ENCODE data around the gene MSI2. TPM values are rescaled to one million over a fixed set of nuclear protein-coding genes. Genes with fewer than 3 reads are reported as not detected.

The MSI2 gene
- total and polyA plus RNA-seq, 4 donors = 9.4 to 64.0 (median 30.4) TPM

- Histone ChIP-seq H3K9ac (ENCODE audit: insufficient read depth in 1 of 2, low read length in 2 of 2) (peak overlapping the region in 1 of 2 donors; percentile 61), H3K4me1 (ENCODE audit: control insufficient read depth in 5 of 5, insufficient read depth in 5 of 5, low read length in 5 of 5) (peaks cover 0 to 39% (median 14%) of the 10 kb centered on the region in 5 donors), H3K27me3 (ENCODE audit: control insufficient read depth in 3 of 3, insufficient read depth in 3 of 3, low read length in 2 of 3) (no peaks in the 10 kb centered on the region), H3K27ac (ENCODE audit: low read depth in 1 of 2, low read length in 1 of 2) (no peak overlapping the region), H3K9me3 (ENCODE audit: control insufficient read depth in 4 of 4, insufficient read depth in 3 of 4, low read length in 3 of 4) (no peaks in the 10 kb centered on the region), H3K36me3 (ENCODE audit: control insufficient read depth in 4 of 4, insufficient read depth in 4 of 4, low read length in 4 of 4) (no peaks in the 10 kb centered on the region), H3K4me3 (no peak overlapping the region)
- ATAC-seq (ENCODE audit: insufficient read depth, low FRiP score) (peak; percentile 61), DNase-seq (peak; percentile 82 to 95 (median 94))
- 33 to 43% methylated on average over 17 of the region's 17 CpGs for WGBS, 2 donors
- TF ChIP-seq CTCF (IDR thresholded peaks at IDR 0.05; ENCODE audit: control extremely low read depth, extremely low read depth) = no peak
Observed at GRCh38 chr17:57577751-57578607, 321.7 kb downstream of the MSI2 start.

- TF ChIP-seq CTCF (IDR thresholded peaks at IDR 0.05; ENCODE audit: control extremely low read depth, extremely low read depth) = no peak
- 63 to 77% methylated on average over 5 of the region's 5 CpGs for WGBS, 2 donors
- ATAC-seq (ENCODE audit: insufficient read depth, low FRiP score) = no peak
- Histone ChIP-seq H3K4me1 (ENCODE audit: control insufficient read depth in 5 of 5, insufficient read depth in 5 of 5, low read length in 5 of 5) (peaks cover 0 to 39% (median 11%) of the 10 kb centered on the region in 5 donors), H3K9me3 (ENCODE audit: control insufficient read depth in 4 of 4, insufficient read depth in 3 of 4, low read length in 3 of 4) (no peaks in the 10 kb centered on the region), H3K9ac (ENCODE audit: insufficient read depth in 1 of 2, low read length in 2 of 2) (peak overlapping the region in 1 of 2 donors; percentile 61), H3K4me3 (no peak overlapping the region), H3K36me3 (ENCODE audit: control insufficient read depth in 4 of 4, insufficient read depth in 4 of 4, low read length in 4 of 4) (no peaks in the 10 kb centered on the region), H3K27ac (ENCODE audit: low read depth in 1 of 2, low read length in 1 of 2) (no peak overlapping the region), H3K27me3 (ENCODE audit: control insufficient read depth in 3 of 3, insufficient read depth in 3 of 3, low read length in 2 of 3) (no peaks in the 10 kb centered on the region)
- DNase-seq = peak; percentile 32 to 83 (median 79)
Observed at GRCh38 chr17:57578608-57579225, 322.4 kb downstream of the MSI2 start.

GRCh38 chr17:57579245-57579644, 322.9 kb downstream of the MSI2 start:
- DNase-seq (no peak), ATAC-seq (ENCODE audit: insufficient read depth, low FRiP score) (no peak)
- H3K36me3 ChIP-seq (ENCODE audit: control insufficient read depth in 4 of 4, insufficient read depth in 4 of 4, low read length in 4 of 4) = no peaks in the 10 kb centered on the region

More at GRCh38 chr17:57579245-57579644, 322.9 kb downstream of the MSI2 start:
- Histone ChIP-seq H3K4me3 (no peak overlapping the region), H3K9ac (ENCODE audit: insufficient read depth in 1 of 2, low read length in 2 of 2) (no peak overlapping the region), H3K27me3 (ENCODE audit: control insufficient read depth in 3 of 3, insufficient read depth in 3 of 3, low read length in 2 of 3) (no peaks in the 10 kb centered on the region), H3K4me1 (ENCODE audit: control insufficient read depth in 5 of 5, insufficient read depth in 5 of 5, low read length in 5 of 5) (peaks cover 0 to 39% (median 12%) of the 10 kb centered on the region in 5 donors), H3K9me3 (ENCODE audit: control insufficient read depth in 4 of 4, insufficient read depth in 3 of 4, low read length in 3 of 4) (no peaks in the 10 kb centered on the region), H3K27ac (ENCODE audit: low read depth in 1 of 2, low read length in 1 of 2) (no peak overlapping the region)
- WGBS, 2 donors = 97 to 98% methylated on average over 11 of the region's 11 CpGs
- no peak for TF ChIP-seq CTCF (IDR thresholded peaks at IDR 0.05; ENCODE audit: control extremely low read depth, extremely low read depth)
